Lower leg skin (tissue), 3 donors: Measurements from ENCODE around the gene DHCR7.

Source experiments
- POLR2A ChIP-seq, 2 donors: fragments of 450-650 bp; IDR thresholded peaks; one replicate each; pipeline ENCODE4 v1.6.1; 2016 to 2017; ENCODE audit warnings: antibody characterized with exemption in 2 of 2, mild to moderate bottlenecking in 1 of 2, moderate library complexity in 1 of 2
- TF ChIP-seq, protein P1 (sequence below), 3 donors: fragments of 450-650 bp; IDR thresholded peaks; one replicate each; pipeline ENCODE4 v1.5.1; 2016; ENCODE audit warnings: antibody characterized with exemption in 3 of 3, mild to moderate bottlenecking in 3 of 3, moderate library complexity in 2 of 3

DNA sequence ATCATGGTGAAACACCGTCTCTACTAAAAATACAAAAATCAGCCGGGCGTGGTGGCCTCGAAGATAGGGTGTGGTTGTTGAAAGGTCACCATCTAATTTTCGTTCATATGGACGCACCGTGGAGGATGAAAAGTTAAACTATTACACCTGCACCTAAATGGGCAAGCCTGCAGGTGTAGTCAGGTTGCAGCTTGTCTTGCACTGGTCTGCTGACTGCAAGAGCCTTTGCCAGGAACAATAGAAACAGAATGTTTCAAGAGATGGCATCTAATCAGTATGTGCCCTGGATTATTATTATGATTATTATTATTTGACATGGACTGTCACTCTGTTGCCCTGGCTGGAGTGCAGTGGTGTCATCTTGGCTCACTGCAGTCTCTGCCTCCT is 5.7 kb upstream of the DHCR7 start:
- TF ChIP-seq, protein P1, sequence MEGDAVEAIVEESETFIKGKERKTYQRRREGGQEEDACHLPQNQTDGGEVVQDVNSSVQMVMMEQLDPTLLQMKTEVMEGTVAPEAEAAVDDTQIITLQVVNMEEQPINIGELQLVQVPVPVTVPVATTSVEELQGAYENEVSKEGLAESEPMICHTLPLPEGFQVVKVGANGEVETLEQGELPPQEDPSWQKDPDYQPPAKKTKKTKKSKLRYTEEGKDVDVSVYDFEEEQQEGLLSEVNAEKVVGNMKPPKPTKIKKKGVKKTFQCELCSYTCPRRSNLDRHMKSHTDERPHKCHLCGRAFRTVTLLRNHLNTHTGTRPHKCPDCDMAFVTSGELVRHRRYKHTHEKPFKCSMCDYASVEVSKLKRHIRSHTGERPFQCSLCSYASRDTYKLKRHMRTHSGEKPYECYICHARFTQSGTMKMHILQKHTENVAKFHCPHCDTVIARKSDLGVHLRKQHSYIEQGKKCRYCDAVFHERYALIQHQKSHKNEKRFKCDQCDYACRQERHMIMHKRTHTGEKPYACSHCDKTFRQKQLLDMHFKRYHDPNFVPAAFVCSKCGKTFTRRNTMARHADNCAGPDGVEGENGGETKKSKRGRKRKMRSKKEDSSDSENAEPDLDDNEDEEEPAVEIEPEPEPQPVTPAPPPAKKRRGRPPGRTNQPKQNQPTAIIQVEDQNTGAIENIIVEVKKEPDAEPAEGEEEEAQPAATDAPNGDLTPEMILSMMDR (IDR thresholded peaks at IDR 0.05): no peak
- TF ChIP-seq POLR2A (IDR thresholded peaks at IDR 0.05): no peak
